SKM-1 treated with dmso at 0.1 percent for 144 hours (cell line): ENCODE results near the gene TRAF5.
"Not testable (repeated sequence)": the region's sequence is repeated elsewhere in the genome, so short reads cannot be mapped to it uniquely, and the experiment has no call there.

Experiments
- DNase-seq: peaks from one replicate; lab custom pipeline; 2025; ENCODE audit not compliant: unreplicated experiment; lab: John Stamatoyannopoulos, UW

TRAF5 gene

DNA sequence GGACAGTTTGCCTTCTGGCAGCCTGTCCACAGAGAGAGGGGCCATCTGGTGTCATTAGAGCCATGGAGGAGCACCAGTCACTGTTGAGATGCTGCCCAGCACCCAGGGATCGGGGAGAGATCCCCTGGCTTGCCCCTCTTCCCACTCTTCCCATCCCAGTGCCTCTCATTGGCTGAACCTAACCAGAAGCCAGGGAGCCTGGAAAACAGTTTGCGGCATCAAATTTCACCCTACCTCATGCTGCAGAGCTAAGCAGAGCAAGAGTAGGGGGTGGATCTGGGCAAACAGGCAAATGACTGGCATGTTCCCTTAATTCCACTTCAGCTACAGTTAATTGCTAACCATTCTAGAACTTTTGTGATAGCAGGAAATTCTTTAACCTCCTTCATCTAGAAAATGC is 19.1 kb downstream of the TRAF5 start:
- no peak for DNase-seq

DNA sequence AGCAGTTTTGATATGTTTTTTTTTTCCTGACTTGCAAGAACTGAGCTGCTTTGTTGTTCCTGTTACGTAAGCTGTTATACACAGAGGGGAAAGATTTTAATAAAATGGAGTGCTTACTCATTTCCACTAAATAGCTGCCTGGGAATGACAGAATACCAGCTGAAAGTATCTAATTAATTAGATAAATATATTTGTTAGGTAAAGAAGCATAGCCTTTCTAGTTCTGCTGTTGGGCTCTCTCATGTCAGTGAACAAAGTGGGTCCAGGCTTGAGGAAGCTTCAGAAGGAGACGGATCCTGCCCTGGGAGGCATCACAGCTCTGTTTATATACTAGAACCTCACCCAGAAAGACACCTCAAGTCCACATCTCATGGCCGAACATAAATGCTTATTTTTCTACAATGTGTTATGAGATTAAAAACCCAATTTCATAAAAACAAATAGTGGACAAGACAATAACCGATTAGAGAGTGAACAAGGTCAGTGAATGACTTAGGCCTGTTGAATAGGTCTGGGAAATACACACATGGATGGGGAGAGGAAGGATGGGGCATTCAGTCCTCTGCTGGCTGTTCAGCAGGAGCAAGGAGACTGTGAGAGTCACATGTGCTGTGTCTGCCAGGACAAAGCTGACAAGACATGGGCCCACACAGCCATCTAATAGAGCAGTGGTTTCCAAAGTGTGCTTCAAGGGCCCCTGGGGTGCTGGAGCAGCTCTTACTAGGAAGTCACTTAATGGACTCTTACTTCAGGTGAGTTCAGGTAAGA is 20.6 kb downstream of the TRAF5 start:
- no peak for DNase-seq

GRCh38 chr1:211348547-211348946 is 21.9 kb downstream of the TRAF5 start:
- no peak for DNase-seq

- no peak for DNase-seq
Observed at GRCh38 chr1:211349741-211350140, 23.1 kb downstream of the TRAF5 start.

- not testable (repeated sequence) for DNase-seq
Observed at GRCh38 chr1:211352055-211352454, 25.4 kb downstream of the TRAF5 start.

DNA sequence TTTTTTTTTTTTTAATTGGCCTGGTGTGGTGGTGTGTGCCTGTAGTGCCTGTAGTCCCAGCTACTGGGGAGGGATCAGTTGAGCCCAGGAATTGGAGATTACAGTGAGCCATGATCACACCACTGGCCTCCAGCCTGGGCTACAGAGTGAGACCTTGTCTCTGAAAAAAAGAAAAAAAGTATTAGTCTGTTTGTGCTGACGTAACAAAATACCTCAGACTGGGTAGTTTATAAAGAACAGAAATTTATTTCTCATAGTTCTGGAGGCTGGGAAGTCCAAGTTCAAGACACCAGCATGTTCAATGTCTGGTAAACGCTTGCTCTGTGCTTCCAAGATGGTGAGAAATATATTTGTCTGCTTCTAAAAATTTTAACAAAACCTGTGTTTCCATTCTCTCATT is 25.8 kb downstream of the TRAF5 start:
- DNase-seq: no peak

DNA sequence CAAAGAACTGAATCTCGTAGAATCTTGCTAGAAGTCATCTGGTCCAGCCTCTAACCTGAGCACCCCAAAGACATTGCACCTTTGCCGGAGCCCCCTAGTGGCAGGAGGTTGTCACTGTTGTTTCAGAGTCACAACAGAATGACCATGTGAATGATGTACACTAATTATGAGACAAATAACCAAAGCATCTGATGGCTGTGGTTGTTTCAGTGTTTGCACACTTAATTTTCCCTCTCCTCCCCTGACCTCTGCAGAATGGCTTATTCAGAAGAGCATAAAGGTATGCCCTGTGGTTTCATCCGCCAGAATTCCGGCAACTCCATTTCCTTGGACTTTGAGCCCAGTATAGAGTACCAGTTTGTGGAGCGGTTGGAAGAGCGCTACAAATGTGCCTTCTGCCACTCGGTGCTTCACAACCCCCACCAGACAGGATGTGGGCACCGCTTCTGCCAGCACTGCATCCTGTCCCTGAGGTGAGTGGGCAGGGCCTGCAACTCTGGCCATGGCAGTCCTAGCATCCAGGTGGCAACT is 26.4 kb downstream of the TRAF5 start:
- peak; percentile 60 for DNase-seq

- DNase-seq: no peak
Observed at GRCh38 chr1:211353562-211354212, 27.1 kb downstream of the TRAF5 start.

DNA sequence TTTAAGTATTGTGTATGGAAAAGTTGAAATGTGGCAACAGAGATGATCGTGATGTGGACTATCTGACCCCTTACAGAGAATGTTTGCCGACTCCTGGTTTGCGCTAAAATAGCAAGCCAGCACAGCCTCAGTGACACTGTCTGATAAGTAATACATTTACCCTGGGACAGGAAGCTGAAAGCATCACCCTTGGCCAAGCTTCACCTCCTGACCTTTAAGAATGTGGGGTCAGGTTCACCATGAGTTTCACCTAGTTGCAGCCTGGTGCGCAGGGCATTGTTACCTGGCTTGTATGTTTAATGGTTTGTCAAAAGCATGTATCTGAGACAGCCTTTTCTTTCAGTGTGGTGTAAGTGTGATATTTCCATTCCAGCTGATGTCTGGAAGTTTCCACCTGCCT is 29.2 kb downstream of the TRAF5 start:
- no peak for DNase-seq

GRCh38 chr1:211356723-211357407 is 30.2 kb downstream of the TRAF5 start:
- no peak for DNase-seq

DNA sequence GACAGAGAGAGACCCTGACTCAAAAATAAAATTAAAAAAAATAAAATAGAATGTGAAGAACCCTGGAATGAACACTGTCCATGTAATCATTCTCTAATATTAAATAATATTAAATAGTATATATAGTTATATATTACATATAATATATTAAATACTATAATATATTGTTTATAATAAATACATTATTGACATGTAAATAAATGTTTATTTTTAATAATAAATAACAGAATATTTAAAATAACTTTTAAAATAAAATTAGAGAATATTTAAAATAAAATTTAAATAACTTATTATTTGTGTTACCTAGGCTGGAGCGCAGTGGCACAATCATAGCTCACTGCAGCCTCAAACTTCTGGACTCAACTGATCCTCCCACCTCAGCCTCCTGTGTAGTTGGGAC is 32.1 kb downstream of the TRAF5 start:
- no peak for DNase-seq

GRCh38 chr1:211359876-211360275 is 33.2 kb downstream of the TRAF5 start:
- DNase-seq: no peak

DNA sequence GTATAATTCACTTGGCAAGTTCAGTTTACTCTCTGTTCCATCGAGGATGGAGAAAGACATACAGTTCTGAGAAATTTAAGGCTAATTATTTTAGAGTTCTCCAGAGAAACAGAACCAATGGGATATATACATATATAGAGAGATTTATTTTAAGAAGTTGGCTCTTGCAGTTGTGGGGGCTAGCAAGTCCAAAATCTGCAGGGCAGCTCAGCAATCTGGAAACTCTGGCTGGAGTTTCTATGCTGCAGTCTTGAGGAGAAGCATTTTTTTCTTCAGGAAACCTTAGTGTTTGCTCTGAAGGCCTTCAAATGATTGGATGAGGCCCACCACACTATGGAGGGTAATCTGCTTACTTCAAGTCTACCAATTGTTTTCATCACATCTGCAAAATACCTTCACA is 34.6 kb downstream of the TRAF5 start:
- DNase-seq: no peak

- DNase-seq: no peak
Observed at GRCh38 chr1:211369640-211370039, 43.0 kb downstream of the TRAF5 start.

DNA sequence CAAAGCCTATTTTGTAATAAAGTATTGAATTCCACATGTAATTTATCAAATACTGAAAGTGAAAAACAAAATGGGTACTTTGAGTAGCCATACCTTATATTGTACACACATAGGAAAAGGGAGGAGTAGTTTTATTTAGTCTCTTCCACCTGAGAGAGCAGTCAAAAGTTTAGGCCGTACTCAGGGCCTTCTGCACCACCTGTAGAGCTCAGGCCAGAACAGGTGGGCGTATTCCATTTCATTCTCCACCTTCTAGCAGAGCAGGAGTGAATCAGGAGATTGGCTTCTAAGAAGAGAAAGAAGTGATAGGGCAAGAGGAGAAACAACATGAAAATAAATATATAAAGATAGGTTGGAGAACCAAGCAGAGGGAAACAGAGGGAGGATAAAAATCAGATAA is 44.0 kb downstream of the TRAF5 start:
- DNase-seq: no peak

DNA sequence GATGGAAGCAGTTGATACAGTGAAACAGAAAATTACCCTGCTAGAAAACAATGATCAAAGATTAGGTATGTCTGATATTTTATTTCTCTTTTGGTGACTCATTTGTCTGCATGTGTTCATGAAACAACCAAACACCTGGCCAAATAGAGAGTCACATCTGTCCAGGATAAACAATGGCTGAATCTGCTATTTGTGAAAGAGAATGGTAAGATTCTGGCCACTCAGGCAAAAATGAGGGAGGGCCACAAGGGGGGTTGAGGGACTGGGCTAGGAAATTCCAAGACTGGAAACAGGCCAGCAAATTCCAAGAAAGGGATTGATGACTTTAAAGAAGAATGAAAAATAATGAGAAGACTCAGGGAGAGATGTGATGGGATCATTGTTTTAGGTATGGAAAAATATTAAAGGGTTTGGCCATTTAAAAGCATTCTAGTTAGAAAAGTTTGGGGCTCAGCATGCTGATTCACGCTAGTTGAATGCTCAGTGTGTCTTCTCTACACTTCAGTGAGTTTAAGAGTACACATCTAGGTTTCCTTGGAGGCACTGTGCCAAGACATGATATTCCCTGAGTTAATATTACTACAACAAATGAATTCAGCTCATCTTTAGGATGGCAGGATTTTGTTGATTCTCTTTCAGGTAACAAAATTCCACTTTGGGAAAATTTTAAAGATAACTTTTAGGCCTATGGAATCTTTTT is 44.9 kb downstream of the TRAF5 start:
- no peak for DNase-seq

DNA sequence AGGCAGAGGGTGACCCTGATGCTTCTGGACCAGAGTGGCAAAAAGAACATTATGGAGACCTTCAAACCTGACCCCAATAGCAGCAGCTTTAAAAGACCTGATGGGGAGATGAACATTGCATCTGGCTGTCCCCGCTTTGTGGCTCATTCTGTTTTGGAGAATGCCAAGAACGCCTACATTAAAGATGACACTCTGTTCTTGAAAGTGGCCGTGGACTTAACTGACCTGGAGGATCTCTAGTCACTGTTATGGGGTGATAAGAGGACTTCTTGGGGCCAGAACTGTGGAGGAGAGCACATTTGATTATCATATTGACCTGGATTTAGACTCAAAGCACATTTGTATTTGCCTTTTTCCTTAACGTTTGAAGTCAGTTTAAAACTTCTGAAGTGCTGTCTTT is 45.8 kb downstream of the TRAF5 start:
- DNase-seq: no peak

DNA sequence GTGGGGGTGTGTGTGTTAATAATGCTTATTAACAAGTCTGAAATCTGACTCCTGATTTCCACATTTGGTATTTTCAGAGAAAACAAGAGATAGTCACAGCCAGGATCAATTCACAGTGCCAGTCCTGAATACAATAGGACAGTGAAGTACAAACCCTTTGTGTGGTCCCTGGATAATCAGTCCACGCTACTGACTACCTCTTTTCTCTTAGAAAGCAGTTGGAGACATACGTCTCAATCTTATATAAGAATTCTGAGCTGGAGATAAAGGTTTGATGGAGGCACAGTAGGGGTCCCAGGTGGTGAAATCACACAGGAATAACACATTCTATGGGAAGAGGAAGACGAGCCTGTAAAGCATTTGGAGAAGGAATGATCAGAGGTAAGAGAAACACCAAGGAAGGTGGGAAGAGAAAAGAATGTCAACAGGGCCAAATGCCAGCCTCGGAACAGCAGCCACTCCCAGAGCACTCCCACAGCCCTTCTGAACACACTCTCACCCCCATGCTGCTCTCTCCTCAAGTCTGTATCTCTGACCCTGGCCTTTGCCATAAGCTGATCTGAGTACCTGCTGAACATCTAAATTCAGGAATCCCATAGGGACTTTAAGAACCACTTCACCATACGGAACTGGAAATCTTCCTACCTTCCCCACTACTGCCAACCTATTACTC is 48.6 kb downstream of the TRAF5 start:
- no peak for DNase-seq

DNA sequence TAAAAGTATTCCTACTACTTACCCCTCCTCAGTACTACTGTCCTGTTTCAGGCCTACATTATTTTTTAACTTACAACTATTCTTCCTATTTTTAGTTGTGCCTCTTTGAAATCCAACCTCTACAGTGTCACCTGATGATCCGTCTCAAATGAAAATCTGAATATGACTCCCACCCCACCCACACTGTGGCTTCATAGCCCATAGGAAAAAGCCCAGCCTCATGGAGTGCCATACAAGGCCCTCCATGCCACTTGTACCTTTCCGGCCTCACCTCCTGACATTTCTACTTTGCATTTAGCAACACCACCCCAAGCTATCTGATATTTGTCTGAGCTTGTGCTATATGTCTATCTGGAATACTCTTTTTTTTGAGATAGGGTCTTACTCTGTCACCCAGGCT is 49.3 kb downstream of the TRAF5 start:
- DNase-seq: no peak

DNA sequence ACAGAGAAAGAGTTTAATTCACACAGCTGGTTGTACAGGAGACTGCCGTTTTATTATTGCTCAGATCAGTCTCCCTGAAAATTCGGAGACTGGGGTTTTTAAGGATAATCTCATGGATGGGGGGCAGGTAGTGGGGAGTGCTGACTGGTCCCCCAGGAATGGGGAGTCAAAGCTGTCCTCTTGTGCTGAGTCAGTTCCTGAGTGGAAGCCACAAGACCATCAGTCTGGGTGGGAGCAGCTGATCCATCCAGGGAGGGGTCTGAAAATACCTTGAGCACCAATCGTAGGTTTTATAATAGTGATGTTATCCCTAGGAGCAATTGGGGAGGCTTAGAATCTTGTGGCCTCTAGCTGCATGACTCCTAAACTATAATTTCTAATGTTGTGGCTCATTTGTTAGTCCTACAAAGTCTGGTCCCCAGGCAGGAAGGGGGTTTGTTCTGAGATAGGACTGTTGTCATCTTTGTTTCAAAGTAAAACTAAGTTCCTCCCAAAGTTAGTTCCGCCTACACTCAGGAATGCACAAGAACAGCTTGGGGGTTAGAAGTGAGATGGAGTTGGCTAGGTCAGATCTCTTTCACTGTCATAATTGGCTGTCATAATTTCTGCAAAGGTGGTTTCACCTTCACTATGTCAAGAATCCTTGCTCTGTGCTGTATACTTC is 50.3 kb downstream of the TRAF5 start:
- DNase-seq: no peak
